NT2/D1 (cell line): ENCODE results near the gene KRTCAP2.
A peak's percentile ranks its signal among the peaks of the same experiment; 100 is the strongest.
"Not testable (repeated sequence)": the region's sequence is repeated elsewhere in the genome, so short reads cannot be mapped to it uniquely, and the experiment has no call there.

Experiments used
- DNase-seq: peaks from one replicate; pipeline ENCODE4 v3.0.0-alpha.2; 2011; ENCODE audit warnings: low read depth, low spot score
- H3K27me3 ChIP-seq: 2 replicates; pipeline ENCODE4 v1.6.0; 2011; ENCODE audit warnings: mild to moderate bottlenecking; ENCODE audit not compliant: insufficient read length, insufficient read depth
- H3K36me3 ChIP-seq: 2 replicates; pipeline ENCODE4 v1.6.1; 2011; ENCODE audit warnings: mild to moderate bottlenecking, low read length, mixed read lengths; ENCODE audit not compliant: insufficient read depth, insufficient read length
- H3K4me1 ChIP-seq: 2 replicates; pipeline ENCODE4 v1.5.1; 2011; ENCODE audit not compliant: insufficient read depth, insufficient read length
- H3K4me3 ChIP-seq: 2 replicates; pipeline ENCODE4 v1.5.1; 2011; ENCODE audit warnings: low read depth; ENCODE audit not compliant: insufficient read length
- H3K9ac ChIP-seq: 2 replicates; pipeline ENCODE4 v1.6.0; 2011; ENCODE audit warnings: low read depth; ENCODE audit not compliant: insufficient read length
- H3K9me3 ChIP-seq: 2 replicates; pipeline ENCODE4 v1.5.1; 2011; ENCODE audit warnings: mild to moderate bottlenecking, low read length; ENCODE audit not compliant: insufficient read depth
- SUZ12 ChIP-seq: IDR thresholded peaks from 2 replicates; pipeline ENCODE4 v1.6.1; 2011; ENCODE audit not compliant: insufficient read length, insufficient read depth; ENCODE audit errors: extremely low read depth
- YY1 ChIP-seq: IDR thresholded peaks from 2 replicates; pipeline ENCODE4 v1.6.1; 2011; ENCODE audit not compliant: insufficient read length, insufficient read depth
- ZNF274 ChIP-seq: IDR thresholded peaks from 2 replicates; pipeline ENCODE4 v1.6.1; 2011; ENCODE audit warnings: mild to moderate bottlenecking, low read depth, low read length

KRTCAP2 gene

DNA sequence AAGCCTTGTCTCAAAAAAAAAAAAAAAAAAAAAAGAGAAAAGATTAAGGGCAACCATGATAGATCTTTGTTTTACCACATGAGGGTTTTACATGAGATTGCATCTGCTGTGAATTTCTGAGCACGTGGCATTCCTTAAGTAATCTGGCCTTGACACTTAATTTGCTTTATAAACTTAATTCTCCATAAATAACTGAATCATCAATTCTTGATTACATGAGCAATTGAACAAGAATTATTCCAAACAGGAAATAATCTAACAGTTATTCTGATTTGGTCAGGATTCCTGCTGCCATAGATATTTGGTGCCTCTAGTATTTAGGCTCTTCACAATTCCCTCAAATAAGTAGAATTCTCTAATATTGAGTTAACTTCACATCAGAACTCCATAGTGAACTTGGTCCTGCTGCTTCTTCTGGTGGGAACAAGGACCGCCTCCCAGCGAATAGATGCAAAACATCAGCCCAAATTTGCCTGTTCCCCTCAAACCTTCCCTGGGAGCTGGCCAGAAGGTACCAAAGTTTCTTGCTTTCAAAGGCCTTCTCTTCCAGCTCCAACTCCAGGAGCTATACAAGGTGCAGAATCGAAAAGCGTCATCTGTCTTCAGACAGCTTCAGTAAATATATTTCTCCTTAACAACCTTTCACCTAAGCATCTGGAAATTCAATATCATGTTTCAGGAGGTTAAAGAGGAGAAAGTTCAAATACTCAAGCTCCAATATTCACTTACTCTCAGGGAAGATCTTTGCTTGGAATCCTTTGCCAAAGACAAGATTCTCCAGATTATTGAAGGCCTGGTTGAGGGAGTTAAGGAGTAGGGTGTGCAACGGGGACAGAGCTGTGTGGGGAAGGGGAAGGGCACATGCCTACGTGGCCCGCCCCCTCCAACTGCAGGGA lies 1.0 kb downstream of the KRTCAP2 start:
- Histone ChIP-seq H3K27me3 (peaks cover 8% of the 10 kb centered on the region), H3K9ac (peak overlapping the region; percentile 96), H3K4me3 (peak overlapping the region; percentile 91), H3K4me1 (peaks cover 14% of the 10 kb centered on the region), H3K9me3 (no peaks in the 10 kb centered on the region), H3K36me3 (peaks cover 42% of the 10 kb centered on the region)
- TF ChIP-seq ZNF274 (no peak), SUZ12 (no peak), YY1 (no peak)
- no peak for DNase-seq

DNA sequence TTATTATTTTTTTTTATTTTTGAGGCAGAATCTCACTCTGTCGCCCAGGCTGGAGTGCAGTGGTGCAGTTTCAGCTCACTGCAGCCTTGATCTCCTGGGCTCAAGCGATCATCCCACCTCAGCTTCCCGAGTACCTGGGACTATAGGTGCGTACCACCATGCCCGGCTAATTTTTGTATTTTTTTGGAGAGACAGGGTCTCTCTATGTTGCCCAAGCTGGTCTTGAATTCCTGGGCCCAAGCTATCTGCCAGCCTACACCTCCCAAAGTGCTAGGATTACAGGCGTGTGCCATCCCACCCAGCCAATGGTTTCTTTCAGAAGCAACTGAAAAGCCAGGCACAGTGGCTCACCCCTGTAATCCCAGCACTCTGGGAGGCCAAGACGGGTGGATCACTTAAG lies 2.3 kb downstream of the KRTCAP2 start:
- H3K4me3 ChIP-seq: no peak overlapping the region
- no peak for DNase-seq
- no peak overlapping the region for H3K9ac ChIP-seq
- H3K4me1 ChIP-seq: peaks cover 18% of the 10 kb centered on the region
- TF ChIP-seq YY1 (no peak), ZNF274 (no peak), SUZ12 (no peak)
- no peaks in the 10 kb centered on the region for H3K9me3 ChIP-seq
- H3K27me3 ChIP-seq: peaks cover 8% of the 10 kb centered on the region
- peaks cover 38% of the 10 kb centered on the region for H3K36me3 ChIP-seq

DNA sequence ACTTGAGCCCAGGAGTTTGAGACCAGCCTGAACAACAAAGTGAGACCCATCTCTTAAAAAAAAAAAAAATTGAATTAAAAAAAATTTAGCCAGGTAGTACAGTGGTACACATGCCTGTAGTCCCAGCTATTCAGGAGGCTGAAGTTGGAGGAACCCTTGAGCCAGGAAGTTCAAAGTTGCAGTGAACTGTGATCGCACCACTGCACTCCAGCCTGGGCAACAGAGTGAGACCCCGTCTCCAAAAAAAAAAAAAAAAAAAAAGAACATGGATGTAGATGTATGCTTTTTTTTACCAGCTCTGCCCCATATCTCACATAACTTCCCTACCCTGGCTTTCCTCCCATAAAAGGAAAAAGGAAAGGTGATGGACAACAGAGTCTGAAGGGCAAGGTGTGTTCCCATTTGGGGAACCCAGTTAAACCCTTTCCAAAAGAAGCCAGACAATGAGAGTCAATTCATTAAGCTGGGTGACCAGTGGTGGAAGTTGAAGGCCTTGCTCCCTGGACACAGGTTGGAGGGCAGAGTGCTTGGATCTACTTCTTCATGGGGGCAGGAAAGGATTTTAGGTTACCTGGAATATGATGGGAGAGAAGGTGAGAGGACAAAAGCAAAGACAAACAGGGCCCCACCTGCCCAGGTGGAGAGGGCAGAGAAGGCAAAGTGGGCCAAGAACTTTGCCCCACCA lies 2.9 kb downstream of the KRTCAP2 start:
- Histone ChIP-seq H3K9ac (no peak overlapping the region), H3K4me1 (peaks cover 21% of the 10 kb centered on the region), H3K9me3 (no peaks in the 10 kb centered on the region), H3K36me3 (peaks cover 38% of the 10 kb centered on the region), H3K27me3 (peaks cover 6% of the 10 kb centered on the region), H3K4me3 (no peak overlapping the region)
- no peak for TF ChIP-seq SUZ12
- no peak for TF ChIP-seq YY1
- TF ChIP-seq ZNF274: no peak
- DNase-seq: no peak

GRCh38 chr1:155169541-155169940 lies 3.6 kb downstream of the KRTCAP2 start:
- Histone ChIP-seq H3K27me3 (no peaks in the 10 kb centered on the region), H3K36me3 (peaks cover 38% of the 10 kb centered on the region), H3K4me3 (no peak overlapping the region), H3K9me3 (peaks cover 1% of the 10 kb centered on the region; the same call in 1 of the 2 replicates), H3K9ac (no peak overlapping the region), H3K4me1 (peaks cover 16% of the 10 kb centered on the region)
- no peak for TF ChIP-seq ZNF274
- no peak for TF ChIP-seq SUZ12
- TF ChIP-seq YY1: no peak
- DNase-seq: no peak

DNA sequence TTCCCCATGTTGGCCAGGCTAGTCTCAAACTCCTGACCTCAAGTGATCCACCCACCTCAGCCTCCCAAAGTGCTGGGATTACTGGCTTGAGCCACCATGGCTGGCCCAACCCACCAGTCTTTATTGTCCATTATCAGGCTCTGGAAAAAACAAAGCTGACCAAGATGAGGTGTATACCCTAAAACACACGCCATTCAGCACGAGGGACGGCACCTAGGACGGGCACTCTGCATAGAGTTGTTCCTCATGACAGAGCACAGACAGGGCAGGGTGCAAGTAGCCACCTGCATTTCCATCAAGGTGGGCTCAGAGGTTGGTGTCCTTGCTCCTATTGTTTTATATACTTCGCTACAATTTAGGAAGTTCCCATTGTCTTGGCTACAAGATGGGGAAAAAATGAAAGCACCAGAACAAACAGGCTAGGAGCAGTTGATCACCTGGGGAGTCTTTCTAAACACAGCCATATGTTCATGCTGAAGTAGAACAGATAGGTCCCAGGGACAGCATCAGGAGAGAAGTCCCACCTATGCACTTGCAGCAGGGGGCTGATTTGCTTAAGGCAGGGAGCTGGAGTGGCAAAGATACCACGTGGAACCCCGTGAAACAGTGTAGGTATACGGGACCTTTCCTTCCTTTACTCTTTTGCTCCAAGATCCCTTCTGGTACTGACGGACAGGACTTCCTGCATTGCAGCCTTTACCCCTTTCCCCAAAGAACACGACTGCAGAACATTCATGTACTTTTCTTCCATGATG lies 4.5 kb downstream of the KRTCAP2 start:
- Histone ChIP-seq H3K4me1 (peaks cover 13% of the 10 kb centered on the region), H3K4me3 (no peak overlapping the region)
- DNase-seq: no peak

GRCh38 chr1:155168105-155168445 lies 5.0 kb downstream of the KRTCAP2 start:
- Histone ChIP-seq H3K36me3 (peaks cover 38% of the 10 kb centered on the region), H3K4me1 (peaks cover 13% of the 10 kb centered on the region)
- H3K9ac ChIP-seq, DNase-seq, H3K27me3 ChIP-seq, H3K9me3 ChIP-seq, H3K4me3 ChIP-seq: not testable (repeated sequence)

More for the DNA sequence above, 4.5 kb downstream of the KRTCAP2 start:
- Histone ChIP-seq H3K27me3 (no peaks in the 10 kb centered on the region), H3K9me3 (peaks cover 4% of the 10 kb centered on the region; the same call in 1 of the 2 replicates), H3K36me3 (peaks cover 38% of the 10 kb centered on the region), H3K9ac (no peak overlapping the region)
- TF ChIP-seq SUZ12: no peak
- TF ChIP-seq YY1: no peak
- TF ChIP-seq ZNF274: no peak
